H1 (cell line): Measurements from ENCODE around the gene SV2C. TPM values are rescaled to one million over a fixed set of nuclear protein-coding genes. Genes with fewer than 3 reads are reported as not detected.

Experiments
- CTCF ChIA-PET: fragments of 300-600 bp; sonication (Branson Sonifier 250); formaldehyde crosslinking; loops from one replicate; lab custom pipeline; 2021; ENCODE audit not compliant: partially characterized antibody; lab: Charles Lee
- POLR2A ChIA-PET: fragments of 300-600 bp; sonication (Branson Sonifier 250); formaldehyde crosslinking; loops from one replicate; lab custom pipeline; 2021; ENCODE audit warnings: inconsistent platforms; ENCODE audit not compliant: partially characterized antibody; lab: Charles Lee
- DNase-seq, 2 experiments: peaks; one replicate each; pipeline versions ENCODE4 v3.0.0 to v3.0.0-alpha.2; 2010 to 2022; ENCODE audit warnings: low spot score in 2 of 2, low read depth in 1 of 2, mixed read lengths in 1 of 2
- FAIRE-seq: peaks from 2 replicates; lab custom pipeline; 2011; peaks lifted over from hg19 to GRCh38; lab: Jason Lieb, UNC
- H2AFZ ChIP-seq: 2 replicates; pipeline ENCODE4 v1.8.1; 2012; ENCODE audit warnings: low read length, inconsistent platforms
- H2AK5ac ChIP-seq: 2 replicates; pipeline ENCODE4 v1.6.1; 2013; ENCODE audit warnings: low read depth, low read length
- H2BK120ac ChIP-seq: replicated peaks from 2 replicates; pipeline ENCODE3; 2013; ENCODE audit warnings: low read depth, low read length, inconsistent platforms
- H2BK12ac ChIP-seq: 2 replicates; pipeline ENCODE4 v1.6.1; 2013; ENCODE audit warnings: low read depth, low read length
- H2BK15ac ChIP-seq: 2 replicates; pipeline ENCODE4 v1.6.1; 2013; ENCODE audit warnings: low read length
- H2BK20ac ChIP-seq: 2 replicates; pipeline ENCODE4 v1.6.1; 2013; ENCODE audit warnings: low read length
- H2BK5ac ChIP-seq: 2 replicates; pipeline ENCODE4 v1.6.1; 2013; ENCODE audit warnings: low read depth, low read length
- H3K14ac ChIP-seq: 2 replicates; pipeline ENCODE4 v1.6.1; 2013; ENCODE audit warnings: inconsistent platforms; ENCODE audit not compliant: insufficient read length
- H3K18ac ChIP-seq: 2 replicates; pipeline ENCODE4 v1.6.1; 2013; ENCODE audit warnings: low read length; ENCODE audit errors: extremely low read depth
- H3K23ac ChIP-seq: 2 replicates; pipeline ENCODE4 v1.6.1; 2013; ENCODE audit warnings: inconsistent platforms; ENCODE audit not compliant: insufficient read length
- H3K23me2 ChIP-seq: 2 replicates; pipeline ENCODE4 v1.6.1; 2013; ENCODE audit warnings: low read depth, low read length
- H3K27ac ChIP-seq: 2 replicates; pipeline ENCODE4 v1.6.1; 2011; ENCODE audit warnings: low read depth, low read length, inconsistent platforms
- H3K27me3 ChIP-seq, 4 experiments: replicated peaks in 1 of 4; 1 replicate in 1 of 4; 2 replicates in 3 of 4; pipeline versions ENCODE4 v1.6.1 to v1.8.1; 2011 to 2013; ENCODE audit warnings: low read length in 3 of 4, mild to moderate bottlenecking in 3 of 4, inconsistent platforms in 2 of 4, mixed read lengths in 2 of 4, moderate library complexity in 1 of 4; ENCODE audit not compliant: control insufficient read depth in 3 of 4, insufficient read depth in 3 of 4; ENCODE audit errors: extremely low read depth in 1 of 4
- H3K36me3 ChIP-seq, 4 experiments: 2 replicates each; pipeline versions ENCODE4 v1.6.1 to v1.8.1; 2011 to 2013; ENCODE audit warnings: mild to moderate bottlenecking in 4 of 4, low read length in 3 of 4, moderate library complexity in 2 of 4, control low read depth in 1 of 4, inconsistent platforms in 1 of 4; ENCODE audit not compliant: insufficient read depth in 4 of 4, control insufficient read depth in 2 of 4
- H3K4ac ChIP-seq: replicated peaks from 2 replicates; pipeline ENCODE3; 2013; ENCODE audit warnings: low read length, low read depth, mixed read lengths, inconsistent platforms; ENCODE audit not compliant: insufficient read length
- H3K4me1 ChIP-seq, 4 experiments: replicated peaks in 1 of 4; 1 replicate in 1 of 4; 2 replicates in 3 of 4; pipeline versions ENCODE4 v1.6.1 to v1.8.1; 2011 to 2013; ENCODE audit warnings: low read length in 3 of 4, inconsistent platforms in 2 of 4, mixed read lengths in 1 of 4; ENCODE audit not compliant: insufficient read depth in 4 of 4, control insufficient read depth in 3 of 4
- H3K4me2 ChIP-seq, 2 experiments: 2 replicates each; pipeline versions ENCODE4 v1.6.1 to v1.8.1; 2011 to 2013; ENCODE audit warnings: low read depth in 2 of 2, low read length in 2 of 2, control low read depth in 1 of 2, inconsistent platforms in 1 of 2, mild to moderate bottlenecking in 1 of 2; ENCODE audit not compliant: insufficient read depth in 1 of 2
- H3K4me3 ChIP-seq, 4 experiments: fragments of 200-600, 300-600 bp in 1 of 4; sonication (generic), shearing (Covaris generic), sonication (Bioruptor Twin) in 1 of 4; 2 replicates each; pipeline versions ENCODE4 v1.5.1 to v1.8.1; 2011 to 2016; ENCODE audit warnings: low read length in 4 of 4, low read depth in 3 of 4, control low read depth in 2 of 4, inconsistent platforms in 2 of 4, mild to moderate bottlenecking in 2 of 4, mixed read lengths in 1 of 4, moderate library complexity in 1 of 4; ENCODE audit not compliant: insufficient read depth in 2 of 4; ENCODE audit errors: extremely low read depth in 1 of 4
- H3K56ac ChIP-seq: replicated peaks from 2 replicates; pipeline ENCODE3; 2013; ENCODE audit warnings: low read depth, mild to moderate bottlenecking, mixed read lengths, low read length, inconsistent platforms; ENCODE audit not compliant: insufficient read length
- H3K79me1 ChIP-seq: 2 replicates; pipeline ENCODE4 v1.6.1; 2013; ENCODE audit warnings: low read depth, low read length, control low read depth
- H3K79me2 ChIP-seq, 2 experiments: 2 replicates each; pipeline versions ENCODE4 v1.6.1 to v1.8.1; 2012 to 2013; ENCODE audit warnings: low read length in 2 of 2, mild to moderate bottlenecking in 2 of 2, inconsistent platforms in 1 of 2; ENCODE audit not compliant: insufficient read depth in 2 of 2, control insufficient read depth in 1 of 2
- H3K9ac ChIP-seq, 4 experiments: replicated peaks in 1 of 4; 1 replicate in 1 of 4; 2 replicates in 3 of 4; pipeline versions ENCODE4 v1.6.1 to v1.8.1; 2011 to 2013; ENCODE audit warnings: low read depth in 3 of 4, low read length in 3 of 4, control low read depth in 2 of 4, mild to moderate bottlenecking in 2 of 4, moderate library complexity in 2 of 4, inconsistent platforms in 1 of 4; ENCODE audit errors: extremely low read depth in 1 of 4
- H3K9me3 ChIP-seq, 2 experiments: 2 replicates each; pipeline versions ENCODE4 v1.6.1 to v1.8.1; 2012 to 2013; ENCODE audit warnings: mild to moderate bottlenecking in 2 of 2, moderate library complexity in 2 of 2, control low read depth in 1 of 2, inconsistent platforms in 1 of 2, low read depth in 1 of 2, low read length in 1 of 2, mixed read lengths in 1 of 2; ENCODE audit not compliant: insufficient read depth in 2 of 2
- H4K20me1 ChIP-seq, 2 experiments: replicated peaks in 1 of 2; 2 replicates each; pipeline versions ENCODE3 to v1.8.1; 2011 to 2013; ENCODE audit warnings: inconsistent platforms in 2 of 2, low read length in 2 of 2, mild to moderate bottlenecking in 1 of 2; ENCODE audit not compliant: insufficient read depth in 2 of 2, control insufficient read depth in 1 of 2
- H4K5ac ChIP-seq: 2 replicates; pipeline ENCODE4 v1.6.1; 2013; ENCODE audit warnings: low read length, low read depth, mixed read lengths, inconsistent platforms; ENCODE audit not compliant: insufficient read length
- H4K8ac ChIP-seq: 2 replicates; pipeline ENCODE4 v1.8.0; 2013; ENCODE audit warnings: mild to moderate bottlenecking, moderate library complexity, low read length, inconsistent platforms; ENCODE audit not compliant: insufficient read depth; ENCODE audit errors: extremely low read depth
- H4K91ac ChIP-seq: replicated peaks from 2 replicates; pipeline ENCODE3; 2013; ENCODE audit warnings: low read length, mixed read lengths, inconsistent platforms; ENCODE audit not compliant: insufficient read length
- ASH2L ChIP-seq: fragments of 200-600, 300-600 bp; sonication (generic); IDR thresholded peaks from one replicate; pipeline ENCODE4 v1.7.1; 2017; ENCODE audit warnings: low read length
- CEBPB ChIP-seq: IDR thresholded peaks from 2 replicates; pipeline ENCODE4 v1.6.1; 2012; ENCODE audit warnings: low read depth, low read length
- GABPA ChIP-seq: IDR thresholded peaks from 2 replicates; pipeline ENCODE4 v1.6.1; 2011; ENCODE audit warnings: mild to moderate bottlenecking, low read length, moderate library complexity, borderline replicate concordance; ENCODE audit not compliant: insufficient read depth
- NANOG ChIP-seq: IDR thresholded peaks from 2 replicates; pipeline ENCODE4 v1.6.1; 2011; ENCODE audit warnings: low read length, low read depth, mild to moderate bottlenecking, inconsistent platforms; ENCODE audit not compliant: insufficient read depth, poor library complexity, severe bottlenecking
- PHF8 ChIP-seq: fragments of 200-600 bp; sonication (generic); conservative IDR thresholded peaks from 2 replicates; pipeline ENCODE4 v1.7.1; 2012; ENCODE audit warnings: low read depth, mild to moderate bottlenecking, inconsistent platforms, low read length, moderate library complexity
- RFX5 ChIP-seq: IDR thresholded peaks from 2 replicates; pipeline ENCODE4 v1.6.1; 2011; ENCODE audit warnings: low read depth, low read length, improper control_type of control experiment, borderline replicate concordance
- SIRT6 ChIP-seq: IDR thresholded peaks from one replicate; pipeline ENCODE4 v1.7.1; 2012; ENCODE audit warnings: low read length, inconsistent platforms
- TEAD4 ChIP-seq: IDR thresholded peaks from 2 replicates; pipeline ENCODE4 v1.6.1; 2012; ENCODE audit warnings: low read depth, low read length, inconsistent platforms, mixed read lengths
- polyA plus RNA-seq, 7 experiments: library from polyadenylated mRNA; depleted of rRNA in 3 of 7; stranded (reverse) in 5 of 7; unstranded in 2 of 7; fragments of >200 nt in 5 of 7; fragments of 200-250 nt in 2 of 7; gene quantifications; 1 replicate in 5 of 7; 2 replicates in 1 of 7; 4 replicates in 1 of 7; pipeline versions ENCODE4 v1.2.1 to v1.2.3, GENCODE V29; 2011 to 2013; ENCODE audit warnings: missing spikeins in 2 of 7, mixed read lengths in 2 of 7
- total RNA-seq: library from RNA; stranded (reverse); fragmentation: NEBNext Ultra II Directional; extraction: Animal tissue kit (Norgen Biotek cat#: 25700); gene quantifications from 2 replicates; pipeline ENCODE4 v1.2.1, GENCODE V29; 2021

The SV2C gene
- total and polyA plus RNA-seq, 2 of the 8 experiments (the other 6 are each of a cell fraction or from before 2014, with no cell fraction given), result 0.08 to 0.24 TPM

- Histone ChIP-seq H3K79me1 (no peaks in the 10 kb centered on the region), H3K23me2 (no peaks in the 10 kb centered on the region), H3K79me2 (no peaks in the 10 kb centered on the region), H4K20me1 (no peaks in the 10 kb centered on the region), H3K18ac (no peak overlapping the region), H2BK5ac (no peak overlapping the region), H3K4ac (no peak overlapping the region), H3K4me1 (no peaks in the 10 kb centered on the region), H3K36me3 (no peaks in the 10 kb centered on the region), H4K91ac (no peak overlapping the region), H2AFZ (no peak overlapping the region), H3K27me3 (no peaks in the 10 kb centered on the region), H3K9me3 (no peaks in the 10 kb centered on the region), H3K4me3 (no peak overlapping the region), H2BK120ac (no peak overlapping the region), H2BK12ac (no peak overlapping the region), H4K5ac (no peak overlapping the region), H3K56ac (no peak overlapping the region), H4K8ac (no peak overlapping the region), H2AK5ac (no peak overlapping the region), H3K14ac (no peak overlapping the region), H2BK20ac (no peak overlapping the region), H2BK15ac (no peak overlapping the region), H3K23ac (no peak overlapping the region), H3K27ac (no peak overlapping the region), H3K4me2 (no peak overlapping the region), H3K9ac (no peak overlapping the region)
- CTCF ChIA-PET, result interaction anchor here (0.6 kb wide), 1 partner anchor 620 kb away, joined by 3 read pairs; no protein-coding TSS in a partner anchor
- TF ChIP-seq PHF8, result no peak
- TF ChIP-seq NANOG, result no peak
- no peak for TF ChIP-seq RFX5
- TF ChIP-seq GABPA, result no peak
- TF ChIP-seq CEBPB, result no peak
- TF ChIP-seq SIRT6, result no peak
- no peak for TF ChIP-seq ASH2L
- no peak for TF ChIP-seq TEAD4
- DNase-seq, result no peak
- no peak for FAIRE-seq
- POLR2A ChIA-PET, result no interaction called here
Observed at GRCh38 chr5:76277736-76278135, 194.6 kb downstream of the SV2C start.
